MCF 10A (cell line): Measurements from ENCODE around the gene HCK. TPM values are rescaled to one million over a fixed set of nuclear protein-coding genes. Genes with fewer than 3 reads are reported as not detected.

Experiments used
- BruUV-seq: library from RNA; stranded (reverse); fragments of 400-500 nt; replicated peaks from 2 replicates; lab custom pipeline; 2021; lab: Mats Ljungman, UMichigan
- CTCF ChIA-PET: fragments of 300-600 bp; sonication (Branson Sonifier 250); formaldehyde crosslinking; extraction: SDS; loops from one replicate; lab custom pipeline; 2021; ENCODE audit warnings: antibody characterized with exemption, inconsistent platforms; lab: Yijun Ruan, JAX
- POLR2A ChIA-PET: fragments of 300-600, 350-650 bp; sonication (Branson Sonifier 250); formaldehyde crosslinking; extraction: SDS; loops from one replicate; lab custom pipeline; 2020; ENCODE audit warnings: antibody characterized with exemption, inconsistent platforms; lab: Yijun Ruan, JAX
- DNase-seq: peaks from one replicate; pipeline ENCODE4 v3.0.0-alpha.2; 2018; ENCODE audit not compliant: unreplicated experiment
- H3K27ac Mint-ChIP-seq: one replicate; pipeline ENCODE4 v1.8.0; 2022; ENCODE audit warnings: mild to moderate bottlenecking, low read depth, mixed read lengths; ENCODE audit not compliant: unreplicated experiment
- H3K27me3 Mint-ChIP-seq: one replicate; pipeline ENCODE4 v1.8.0; 2022; ENCODE audit warnings: mixed read lengths; ENCODE audit not compliant: insufficient read depth, unreplicated experiment
- H3K36me3 Mint-ChIP-seq: one replicate; pipeline ENCODE4 v1.8.0; 2022; ENCODE audit warnings: mild to moderate bottlenecking, moderate library complexity, mixed read lengths; ENCODE audit not compliant: insufficient read depth, unreplicated experiment
- H3K4me1 Mint-ChIP-seq: one replicate; pipeline ENCODE4 v1.8.0; 2022; ENCODE audit warnings: mixed read lengths; ENCODE audit not compliant: insufficient read depth, unreplicated experiment
- H3K4me3 Mint-ChIP-seq: one replicate; pipeline ENCODE4 v1.8.0; 2022; ENCODE audit warnings: mild to moderate bottlenecking, moderate library complexity, mixed read lengths; ENCODE audit not compliant: unreplicated experiment
- H3K9me3 Mint-ChIP-seq: one replicate; pipeline ENCODE4 v1.8.0; 2022; ENCODE audit warnings: mixed read lengths; ENCODE audit not compliant: unreplicated experiment
- intact Hi-C: fragments of 100-400 bp; cut with micrococcal nuclease; formaldehyde crosslinking; loops from 2 replicates; pipeline ENCODE4 v1.14.1; 2022
- total RNA-seq: library from RNA; stranded (reverse); gene quantifications from 2 replicates; pipeline ENCODE4 v1.2.3, GENCODE V29; 2022
- TF ChIP-seq, protein P1 (sequence below): fragments of 200-600 bp; IDR thresholded peaks from one replicate; pipeline ENCODE4 v1.8.0; 2022; ENCODE audit warnings: antibody characterized with exemption, mild to moderate bottlenecking; ENCODE audit not compliant: unreplicated experiment

HCK gene
- total RNA-seq, 1 experiment from 2014 or later, result not detected

DNA sequence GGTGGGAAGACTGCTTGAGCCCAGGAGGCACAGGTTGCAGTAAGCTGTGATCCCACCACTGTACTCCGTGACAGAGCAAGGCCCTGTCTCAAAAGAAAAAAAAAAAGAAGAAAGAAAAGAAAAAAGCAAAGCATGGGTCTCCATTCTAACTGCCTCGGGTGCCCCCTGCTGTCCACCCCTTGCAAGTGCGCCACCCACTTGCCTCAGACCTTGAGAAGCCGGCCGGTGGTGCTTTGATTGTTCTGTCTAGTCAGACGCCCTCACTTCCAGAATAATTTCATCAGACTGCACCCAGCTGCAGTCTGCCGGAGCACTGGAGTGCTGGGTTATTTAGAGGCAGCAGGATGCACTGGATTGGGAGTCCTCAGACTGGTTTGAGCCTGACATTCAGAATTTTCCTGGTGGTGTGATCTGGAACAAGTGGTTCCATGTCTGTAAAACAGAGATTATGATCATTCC is 39.9 kb downstream of the HCK start:
- DNase-seq, result peak; percentile 77
- Mint-ChIP-seq H3K27ac (no peak overlapping the region), H3K9me3 (no peaks in the 10 kb centered on the region), H3K4me1 (no peaks in the 10 kb centered on the region), H3K36me3 (no peaks in the 10 kb centered on the region), H3K4me3 (no peak overlapping the region), H3K27me3 (peaks cover 40% of the 10 kb centered on the region)
- intact Hi-C loops, result loop anchor here (1.0 to 2.0 kb wide), 3 partner anchors 57 to 270 kb away; no protein-coding TSS in a partner anchor
- no TSS peak for BruUV-seq
- POLR2A ChIA-PET, result interaction anchor here (1.0 kb wide), 2 partner anchors 18 to 263 kb away, joined by 3 read pairs; partner anchors contain the start of gene TM9SF4
- CTCF ChIA-PET, result interaction anchor here (0.6 to 5.2 kb wide), 50 partner anchors 11 to 1499 kb away, joined by 3 to 69 read pairs (median 4); partner anchors contain the start of gene TM9SF4
- TF ChIP-seq, protein P1, sequence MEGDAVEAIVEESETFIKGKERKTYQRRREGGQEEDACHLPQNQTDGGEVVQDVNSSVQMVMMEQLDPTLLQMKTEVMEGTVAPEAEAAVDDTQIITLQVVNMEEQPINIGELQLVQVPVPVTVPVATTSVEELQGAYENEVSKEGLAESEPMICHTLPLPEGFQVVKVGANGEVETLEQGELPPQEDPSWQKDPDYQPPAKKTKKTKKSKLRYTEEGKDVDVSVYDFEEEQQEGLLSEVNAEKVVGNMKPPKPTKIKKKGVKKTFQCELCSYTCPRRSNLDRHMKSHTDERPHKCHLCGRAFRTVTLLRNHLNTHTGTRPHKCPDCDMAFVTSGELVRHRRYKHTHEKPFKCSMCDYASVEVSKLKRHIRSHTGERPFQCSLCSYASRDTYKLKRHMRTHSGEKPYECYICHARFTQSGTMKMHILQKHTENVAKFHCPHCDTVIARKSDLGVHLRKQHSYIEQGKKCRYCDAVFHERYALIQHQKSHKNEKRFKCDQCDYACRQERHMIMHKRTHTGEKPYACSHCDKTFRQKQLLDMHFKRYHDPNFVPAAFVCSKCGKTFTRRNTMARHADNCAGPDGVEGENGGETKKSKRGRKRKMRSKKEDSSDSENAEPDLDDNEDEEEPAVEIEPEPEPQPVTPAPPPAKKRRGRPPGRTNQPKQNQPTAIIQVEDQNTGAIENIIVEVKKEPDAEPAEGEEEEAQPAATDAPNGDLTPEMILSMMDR, result peak; percentile 97

DNA sequence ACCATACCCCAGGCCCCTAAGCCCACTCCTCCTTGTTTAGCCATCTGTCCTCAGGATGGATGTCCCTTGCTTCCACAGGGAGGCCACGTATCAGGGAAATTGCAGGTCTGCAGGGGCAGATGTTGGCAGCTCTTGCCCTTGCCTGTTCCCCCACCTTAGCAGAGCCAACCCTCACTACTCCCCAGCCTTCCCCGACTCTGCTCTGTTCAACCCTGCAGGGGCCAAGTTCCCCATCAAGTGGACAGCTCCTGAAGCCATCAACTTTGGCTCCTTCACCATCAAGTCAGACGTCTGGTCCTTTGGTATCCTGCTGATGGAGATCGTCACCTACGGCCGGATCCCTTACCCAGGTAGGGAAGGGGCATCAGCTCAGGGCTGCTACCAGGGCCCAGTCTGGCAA is 46.7 kb downstream of the HCK start:
- intact Hi-C loops, result no loop called here
- H3K9me3 Mint-ChIP-seq, result no peaks in the 10 kb centered on the region

DNA sequence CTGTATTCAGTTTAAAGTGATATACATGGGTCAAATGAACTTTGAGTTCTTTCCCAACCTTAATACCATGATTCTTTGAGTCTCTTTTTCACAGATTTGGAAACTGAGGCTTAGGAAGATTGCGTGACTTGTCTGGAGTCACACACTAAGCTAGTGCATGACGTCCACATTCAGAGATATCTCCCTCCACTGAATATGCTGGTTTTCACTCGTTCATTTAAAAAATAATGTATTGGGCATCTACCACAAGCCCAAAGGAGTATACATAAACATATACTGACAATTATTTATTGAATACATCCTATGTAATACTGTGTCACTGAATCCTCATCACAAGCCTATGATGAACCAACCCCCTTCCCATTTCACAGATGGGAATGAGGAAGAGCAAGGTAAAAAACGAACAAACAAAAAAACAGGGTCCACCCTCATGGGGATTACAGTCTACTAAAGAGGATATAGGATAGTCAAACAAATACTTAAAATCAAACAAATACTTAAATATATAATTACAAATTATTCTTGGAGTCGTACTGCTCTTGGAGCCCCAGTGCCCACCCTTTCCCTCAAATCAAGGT is 56.9 kb downstream of the HCK start:
- Mint-ChIP-seq H3K4me3 (peak overlapping the region; percentile 76), H3K27ac (peak overlapping the region; percentile 99), H3K36me3 (peaks cover 16% of the 10 kb centered on the region), H3K4me1 (peaks cover 23% of the 10 kb centered on the region), H3K27me3 (peaks cover 11% of the 10 kb centered on the region), H3K9me3 (no peaks in the 10 kb centered on the region)
- POLR2A ChIA-PET, result interaction anchor here (0.6 to 3.0 kb wide), 19 partner anchors 8 to 1411 kb away, joined by 3 to 23 read pairs (median 3); a partner anchor contains a TSS
- TF ChIP-seq, protein P1, result no peak
- TSS peak; percentile 48 for BruUV-seq
- no peak for DNase-seq
- intact Hi-C loops, result no loop called here
- CTCF ChIA-PET, result interaction anchor here (0.5 to 5.2 kb wide), 7 partner anchors 12 to 349 kb away, joined by 3 to 37 read pairs (median 4); no protein-coding TSS in a partner anchor

More for the DNA sequence above, 46.7 kb downstream of the HCK start:
- TF ChIP-seq, protein P1, result no peak
- Mint-ChIP-seq H3K4me1 (no peaks in the 10 kb centered on the region), H3K4me3 (no peak overlapping the region), H3K36me3 (no peaks in the 10 kb centered on the region), H3K27me3 (peaks cover 76% of the 10 kb centered on the region), H3K27ac (no peak overlapping the region)
- no TSS peak for BruUV-seq
- POLR2A ChIA-PET, result no interaction called here
- CTCF ChIA-PET, result interaction anchor here (0.6 to 1.5 kb wide), 3 partner anchors 247 to 786 kb away, joined by 3 read pairs; no protein-coding TSS in a partner anchor
- DNase-seq, result no peak
